ENCODE measurements around the gene MYRIP. TPM values are rescaled to one million over a fixed set of nuclear protein-coding genes. Genes with fewer than 3 reads are reported as not detected.

MYRIP gene
- total RNA-seq, 1 experiment from 2014 or later, result not detected

DNA sequence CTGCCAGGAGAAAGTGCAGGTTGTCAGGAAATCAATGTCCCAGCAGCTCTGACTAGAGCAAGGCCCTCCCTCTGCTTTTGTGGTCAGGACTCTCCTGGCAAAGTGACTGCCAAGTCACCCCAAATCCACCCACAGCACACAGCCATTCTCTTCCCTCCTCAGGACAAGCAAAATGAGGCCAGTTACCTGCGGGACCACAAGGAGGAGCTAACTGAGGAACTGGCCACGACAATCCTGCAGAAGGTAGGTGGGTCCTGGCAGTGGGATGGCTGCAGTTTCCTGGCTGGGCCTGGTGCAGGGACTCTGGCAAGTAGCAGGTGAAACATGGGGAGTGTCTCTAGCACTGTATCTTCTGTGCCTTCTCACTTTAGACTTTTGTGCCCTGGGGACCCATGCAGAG is 357.6 kb downstream of the MYRIP start:
- CTCF ChIA-PET, result no interaction called here
- H3K79me2 ChIP-seq (ENCODE audit: low read length), result no peaks in the 10 kb centered on the region
- H3K9ac ChIP-seq (ENCODE audit: low read length), result no peak overlapping the region
- H3K9me3 ChIP-seq (ENCODE audit: low read length), result no peaks in the 10 kb centered on the region
- no peak overlapping the region for H3K4me3 ChIP-seq (ENCODE audit: low read length)
- ATAC-seq (no peak), DNase-seq (no peak)
- BruUV-seq (replicated peaks), result no TSS peak
- H3K4me1 ChIP-seq (ENCODE audit: insufficient read depth, low read length), result no peaks in the 10 kb centered on the region
- H2AFZ ChIP-seq (ENCODE audit: low read length), result no peak overlapping the region
- no peak for TF ChIP-seq EZH2 (IDR thresholded peaks at IDR 0.05; ENCODE audit: low read length, unreplicated experiment)
- no peak for TF ChIP-seq EZH2phosphoT487 (IDR thresholded peaks at IDR 0.05; ENCODE audit: borderline replicate concordance, low read length)
- TF ChIP-seq, protein P1, sequence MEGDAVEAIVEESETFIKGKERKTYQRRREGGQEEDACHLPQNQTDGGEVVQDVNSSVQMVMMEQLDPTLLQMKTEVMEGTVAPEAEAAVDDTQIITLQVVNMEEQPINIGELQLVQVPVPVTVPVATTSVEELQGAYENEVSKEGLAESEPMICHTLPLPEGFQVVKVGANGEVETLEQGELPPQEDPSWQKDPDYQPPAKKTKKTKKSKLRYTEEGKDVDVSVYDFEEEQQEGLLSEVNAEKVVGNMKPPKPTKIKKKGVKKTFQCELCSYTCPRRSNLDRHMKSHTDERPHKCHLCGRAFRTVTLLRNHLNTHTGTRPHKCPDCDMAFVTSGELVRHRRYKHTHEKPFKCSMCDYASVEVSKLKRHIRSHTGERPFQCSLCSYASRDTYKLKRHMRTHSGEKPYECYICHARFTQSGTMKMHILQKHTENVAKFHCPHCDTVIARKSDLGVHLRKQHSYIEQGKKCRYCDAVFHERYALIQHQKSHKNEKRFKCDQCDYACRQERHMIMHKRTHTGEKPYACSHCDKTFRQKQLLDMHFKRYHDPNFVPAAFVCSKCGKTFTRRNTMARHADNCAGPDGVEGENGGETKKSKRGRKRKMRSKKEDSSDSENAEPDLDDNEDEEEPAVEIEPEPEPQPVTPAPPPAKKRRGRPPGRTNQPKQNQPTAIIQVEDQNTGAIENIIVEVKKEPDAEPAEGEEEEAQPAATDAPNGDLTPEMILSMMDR (conservative IDR thresholded peaks at IDR 0.05; ENCODE audit: low read depth, low read length), result no peak; the same call in 1 of the 2 replicates
- no peaks in the 10 kb centered on the region for H3K27me3 ChIP-seq (ENCODE audit: low read length)
- H3K4me2 ChIP-seq (ENCODE audit: low read length), result no peak overlapping the region
- no peaks in the 10 kb centered on the region for H3K36me3 ChIP-seq (ENCODE audit: low read depth, low read length)
- no peaks in the 10 kb centered on the region for H4K20me1 ChIP-seq (ENCODE audit: low read length)
- no peak overlapping the region for H3K27ac ChIP-seq (ENCODE audit: low read length)
- POLR2A ChIA-PET (ENCODE audit: unreplicated experiment), result no interaction called here
- H3F3A ChIP-seq (ENCODE audit: low read length, unreplicated experiment), result no peaks in the 10 kb centered on the region
- intact Hi-C loops (cut with micrococcal nuclease), result no loop called here
- no peaks in the 10 kb centered on the region for H3K9me2 ChIP-seq (replicated peaks; ENCODE audit: low read length)

DNA sequence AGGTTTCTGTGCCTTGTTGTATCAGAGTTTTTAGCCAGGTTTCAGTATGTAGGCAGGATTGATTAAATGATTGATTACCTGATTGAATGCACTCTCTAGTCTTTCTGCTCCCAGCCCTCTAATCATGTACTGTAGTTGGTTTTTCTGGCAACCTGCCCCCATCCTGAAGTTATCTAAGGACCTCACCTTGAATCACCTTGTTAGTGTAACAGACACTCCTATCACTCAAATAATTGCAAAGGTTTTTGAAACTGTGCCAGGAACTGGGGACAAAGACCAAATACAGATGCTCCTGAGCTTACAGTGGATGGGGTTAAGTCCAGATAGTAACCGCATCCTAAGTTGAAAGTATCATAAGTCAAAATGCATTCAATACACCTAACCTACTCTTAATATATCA is 358.5 kb downstream of the MYRIP start:
- no peaks in the 10 kb centered on the region for H4K20me1 ChIP-seq (ENCODE audit: low read length)
- intact Hi-C loops (cut with micrococcal nuclease), result no loop called here
- no peak for DNase-seq
- H3K27ac ChIP-seq (ENCODE audit: low read length), result no peak overlapping the region
- CTCF ChIA-PET, result no interaction called here
- no peak overlapping the region for H3K4me3 ChIP-seq (ENCODE audit: low read length)
- no peaks in the 10 kb centered on the region for H3K9me3 ChIP-seq (ENCODE audit: low read length)
- BruUV-seq (replicated peaks), result no TSS peak
- no peak for TF ChIP-seq EZH2phosphoT487 (IDR thresholded peaks at IDR 0.05; ENCODE audit: borderline replicate concordance, low read length)
- TF ChIP-seq, protein P1 (conservative IDR thresholded peaks at IDR 0.05; ENCODE audit: low read depth, low read length), result no peak
- no peak for TF ChIP-seq EZH2 (IDR thresholded peaks at IDR 0.05; ENCODE audit: low read length, unreplicated experiment)
- no peaks in the 10 kb centered on the region for H3F3A ChIP-seq (ENCODE audit: low read length, unreplicated experiment)
- no peaks in the 10 kb centered on the region for H3K79me2 ChIP-seq (ENCODE audit: low read length)
- no peak overlapping the region for H3K4me2 ChIP-seq (ENCODE audit: low read length)
- no peaks in the 10 kb centered on the region for H3K36me3 ChIP-seq (ENCODE audit: low read depth, low read length)
- no peak overlapping the region for H2AFZ ChIP-seq (ENCODE audit: low read length)
- no peak overlapping the region for H3K9ac ChIP-seq (ENCODE audit: low read length)
- H3K9me2 ChIP-seq (replicated peaks; ENCODE audit: low read length), result no peaks in the 10 kb centered on the region
- H3K27me3 ChIP-seq (ENCODE audit: low read length), result no peaks in the 10 kb centered on the region
- ATAC-seq, result no peak
- H3K4me1 ChIP-seq (ENCODE audit: insufficient read depth, low read length), result no peaks in the 10 kb centered on the region
- POLR2A ChIA-PET (ENCODE audit: unreplicated experiment), result no interaction called here

DNA sequence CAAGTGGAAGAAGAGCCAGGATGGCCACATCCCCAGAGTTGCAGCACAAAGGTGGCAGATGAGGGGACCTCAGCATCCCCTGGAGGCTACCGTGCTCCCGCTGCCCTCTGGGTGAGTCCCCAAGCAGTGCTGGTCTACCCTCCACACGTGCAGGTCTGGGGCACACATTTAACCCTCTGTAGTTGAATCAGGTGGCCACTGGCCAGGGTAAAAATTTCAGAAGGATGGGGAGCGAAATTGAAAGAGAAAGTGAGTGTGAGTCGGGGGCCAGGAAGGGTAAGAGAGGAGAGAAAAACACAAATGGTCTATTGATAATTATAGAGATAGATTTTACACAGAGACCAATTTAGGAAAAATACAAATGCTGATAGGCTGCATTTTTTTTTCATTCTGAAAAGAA is 360.6 kb downstream of the MYRIP start:
- intact Hi-C loops (cut with micrococcal nuclease), result no loop called here
- POLR2A ChIA-PET (ENCODE audit: unreplicated experiment), result no interaction called here
- no peak overlapping the region for H3K4me3 ChIP-seq (ENCODE audit: low read length)

More for the DNA sequence above, 360.6 kb downstream of the MYRIP start:
- CTCF ChIA-PET, result no interaction called here
- TF ChIP-seq EZH2 (IDR thresholded peaks at IDR 0.05; ENCODE audit: low read length, unreplicated experiment) (no peak), EZH2phosphoT487 (IDR thresholded peaks at IDR 0.05; ENCODE audit: borderline replicate concordance, low read length) (no peak)
- TF ChIP-seq, protein P1 (conservative IDR thresholded peaks at IDR 0.05; ENCODE audit: low read depth, low read length), result no peak
- H3K9me2 ChIP-seq (replicated peaks; ENCODE audit: low read length), result no peaks in the 10 kb centered on the region
- no peaks in the 10 kb centered on the region for H3K4me1 ChIP-seq (ENCODE audit: insufficient read depth, low read length)
- H3K9ac ChIP-seq (ENCODE audit: low read length), result no peak overlapping the region
- ATAC-seq, result no peak
- no peaks in the 10 kb centered on the region for H3K79me2 ChIP-seq (ENCODE audit: low read length)
- H3F3A ChIP-seq (ENCODE audit: low read length, unreplicated experiment), result no peaks in the 10 kb centered on the region
- H4K20me1 ChIP-seq (ENCODE audit: low read length), result no peaks in the 10 kb centered on the region
- H2AFZ ChIP-seq (ENCODE audit: low read length), result no peak overlapping the region
- H3K9me3 ChIP-seq (ENCODE audit: low read length), result no peaks in the 10 kb centered on the region
- no peak for DNase-seq
- H3K27me3 ChIP-seq (ENCODE audit: low read length), result no peaks in the 10 kb centered on the region; the same call in 1 of the 2 replicates
- no peaks in the 10 kb centered on the region for H3K36me3 ChIP-seq (ENCODE audit: low read depth, low read length)
- no peak overlapping the region for H3K4me2 ChIP-seq (ENCODE audit: low read length)
- no peak overlapping the region for H3K27ac ChIP-seq (ENCODE audit: low read length)
- BruUV-seq (replicated peaks), result no TSS peak
